ENCODE data around the gene GPR162. TPM values are rescaled to one million over a fixed set of nuclear protein-coding genes. Genes with fewer than 3 reads are reported as not detected.

The GPR162 gene
- total and polyA plus RNA-seq, 4 donors, result 0.59 to 2.4 (median 1.7) TPM

- TF ChIP-seq RAD21 (IDR thresholded peaks at IDR 0.05) (no peak), CTCF (IDR thresholded peaks at IDR 0.05; ENCODE audit: low read depth, low read length, missing input control) (no peak), REST (IDR thresholded peaks at IDR 0.05) (no peak), RXRA (IDR thresholded peaks at IDR 0.05) (no peak), FOXA2 (IDR thresholded peaks at IDR 0.05) (no peak), SP1 (IDR thresholded peaks at IDR 0.05) (no peak)
- Histone ChIP-seq H3K27me3 (ENCODE audit: control insufficient read depth in 4 of 4, insufficient read depth in 4 of 4, low read length in 3 of 4) (peaks cover 0 to 2% (median 0%) of the 10 kb centered on the region in 4 donors), H3K9ac (ENCODE audit: low read depth in 1 of 2, low read length in 2 of 2) (no peak overlapping the region), H3K4me3 (ENCODE audit: low read depth in 1 of 3, low read length in 3 of 3) (no peak overlapping the region), H3K27ac (ENCODE audit: low read depth in 1 of 2, low read length in 2 of 2) (no peak overlapping the region), H3K36me3 (ENCODE audit: control insufficient read depth in 4 of 4, insufficient read depth in 3 of 4, low read depth in 1 of 4, low read length in 3 of 4) (no peaks in the 10 kb centered on the region), H3K4me1 (ENCODE audit: control insufficient read depth in 4 of 4, insufficient read depth in 4 of 4, low read length in 3 of 4) (peaks cover 5 to 15% (median 12%) of the 10 kb centered on the region in 4 donors), H3K9me3 (ENCODE audit: control insufficient read depth in 4 of 4, low read length in 3 of 4) (no peaks in the 10 kb centered on the region)
- WGBS, result 82% methylated on average over 11 of the region's 11 CpGs
- DNase-seq (ENCODE audit: low spot score), result no peak
Measured at GRCh38 chr12:6830286-6830890, 8.8 kb downstream of the GPR162 start.

GRCh38 chr12:6830999-6831398, 9.4 kb downstream of the GPR162 start:
- WGBS, result 87% methylated on average over 6 of the region's 6 CpGs
- H3K27ac ChIP-seq (ENCODE audit: low read depth in 1 of 2, low read length in 2 of 2), result no peak overlapping the region
- no peaks in the 10 kb centered on the region for H3K9me3 ChIP-seq (ENCODE audit: control insufficient read depth in 4 of 4, low read length in 3 of 4)
- no peak for DNase-seq (ENCODE audit: low spot score)
- no peak for TF ChIP-seq ATF3 (IDR thresholded peaks at IDR 0.05)
- no peak for TF ChIP-seq GABPA (IDR thresholded peaks at IDR 0.05 in 1 of 2, conservative IDR thresholded peaks at IDR 0.05 in 1 of 2)
- TF ChIP-seq RAD21 (IDR thresholded peaks at IDR 0.05), result no peak
- no peak for TF ChIP-seq JUND (IDR thresholded peaks at IDR 0.05)
- TF ChIP-seq ZBTB33 (IDR thresholded peaks at IDR 0.05), result no peak
- TF ChIP-seq TAF1 (conservative IDR thresholded peaks at IDR 0.05), result no peak
- no peak for TF ChIP-seq FOXA1 (IDR thresholded peaks at IDR 0.05)
- TF ChIP-seq MAX (IDR thresholded peaks at IDR 0.05), result no peak
- no peak for TF ChIP-seq RXRA (IDR thresholded peaks at IDR 0.05)
- TF ChIP-seq HNF4A (conservative IDR thresholded peaks at IDR 0.05), result no peak
- TF ChIP-seq EGR1 (IDR thresholded peaks at IDR 0.05; ENCODE audit: low read depth in 2 of 2), result no peak
- no peak for TF ChIP-seq HNF4G (IDR thresholded peaks at IDR 0.05)
- TF ChIP-seq SP1 (IDR thresholded peaks at IDR 0.05), result no peak
- no peak for TF ChIP-seq YY1 (IDR thresholded peaks at IDR 0.05)
- TF ChIP-seq CTCF (IDR thresholded peaks at IDR 0.05; ENCODE audit: low read depth, low read length, missing input control), result no peak
- TF ChIP-seq NR2F2 (IDR thresholded peaks at IDR 0.05), result no peak
- TF ChIP-seq FOXA2 (IDR thresholded peaks at IDR 0.05), result no peak
- TF ChIP-seq REST (IDR thresholded peaks at IDR 0.05), result no peak
- H3K27me3 ChIP-seq (ENCODE audit: control insufficient read depth in 4 of 4, insufficient read depth in 4 of 4, low read length in 3 of 4), result peaks cover 0 to 2% (median 0%) of the 10 kb centered on the region in 4 donors
- no peaks in the 10 kb centered on the region for H3K36me3 ChIP-seq (ENCODE audit: control insufficient read depth in 4 of 4, insufficient read depth in 3 of 4, low read depth in 1 of 4, low read length in 3 of 4)
- peaks cover 7 to 17% (median 12%) of the 10 kb centered on the region in 4 donors for H3K4me1 ChIP-seq (ENCODE audit: control insufficient read depth in 4 of 4, insufficient read depth in 4 of 4, low read length in 3 of 4)
- no peak overlapping the region for H3K9ac ChIP-seq (ENCODE audit: low read depth in 1 of 2, low read length in 2 of 2)
- H3K4me3 ChIP-seq (ENCODE audit: low read depth in 1 of 3, low read length in 3 of 3), result no peak overlapping the region
